NCI-H1930 (cell line): ENCODE results near the gene KCND3.

Source experiments
- DNase-seq, 2 experiments: peaks; one replicate each; lab custom pipeline; 2025; lab: John Stamatoyannopoulos, UW

KCND3 gene

GRCh38 chr1:111729946-111730681 is 259.4 kb downstream of the KCND3 start:
- DNase-seq, result no peak

GRCh38 chr1:111729271-111729921 is 260.1 kb downstream of the KCND3 start:
- DNase-seq, result no peak

DNA sequence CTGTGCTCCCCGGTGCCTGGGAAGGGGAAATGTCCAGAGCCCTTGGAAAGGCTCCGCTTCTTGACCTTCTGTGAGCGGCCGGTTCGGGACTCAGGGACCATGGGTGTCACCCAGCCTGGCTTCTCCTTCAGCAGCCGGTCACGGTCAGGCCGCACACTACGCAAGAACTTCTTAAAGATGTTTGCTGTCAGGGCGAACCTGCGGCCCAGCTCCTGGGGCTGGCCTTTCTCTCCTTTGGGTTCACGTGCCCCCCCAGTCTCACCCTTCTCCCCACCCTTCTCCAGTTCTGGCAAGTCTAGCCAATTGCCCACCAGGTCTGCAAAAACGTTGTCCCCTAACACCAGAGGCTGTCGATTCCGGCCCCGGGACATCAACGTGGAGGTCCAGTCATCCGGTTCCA is 262.4 kb downstream of the KCND3 start:
- DNase-seq, result no peak

- DNase-seq, result no peak
Observed at GRCh38 chr1:111725192-111725591, 264.3 kb downstream of the KCND3 start.

DNA sequence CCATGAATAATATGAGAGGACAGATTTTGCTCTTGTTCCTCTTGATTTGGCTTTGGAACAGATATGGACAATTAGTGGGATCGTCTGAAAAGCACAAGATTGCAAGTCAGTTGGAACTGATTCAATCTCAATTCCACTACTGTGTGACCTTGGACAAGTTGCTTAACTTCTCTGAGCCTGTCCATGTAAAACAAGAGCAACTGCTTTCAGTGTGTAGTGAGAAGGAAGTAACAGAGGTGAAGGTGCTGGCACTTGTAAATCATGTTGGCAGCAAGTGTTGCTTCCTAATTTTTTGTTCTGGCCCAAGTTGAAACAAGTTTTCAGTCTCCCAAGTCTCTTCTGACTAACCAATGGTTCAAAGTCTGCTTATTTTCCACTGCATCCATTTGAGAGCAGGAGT is 265.6 kb downstream of the KCND3 start:
- DNase-seq, result no peak

- DNase-seq, result no peak
Observed at GRCh38 chr1:111723091-111723806, 266.2 kb downstream of the KCND3 start.

- DNase-seq, result no peak
Observed at GRCh38 chr1:111720977-111721786, 268.3 kb downstream of the KCND3 start.
